HG02610 (cell line): Measurements from ENCODE around the gene OR5K3.

ENCODE experiments used
- ATAC-seq: cut with Tn5 transposase; IDR thresholded peaks from one replicate; pipeline ENCODE4 v1.9.1; 2021; ENCODE audit warnings: mild to moderate bottlenecking, moderate library complexity; ENCODE audit not compliant: unreplicated experiment

The OR5K3 gene

GRCh38 chr3:98432575-98432974, 42.1 kb downstream of the OR5K3 start:
- no peak for ATAC-seq

- no peak for ATAC-seq
Measured at GRCh38 chr3:98433764-98434163, 43.3 kb downstream of the OR5K3 start.

GRCh38 chr3:98434412-98434811, 43.9 kb downstream of the OR5K3 start:
- ATAC-seq, result no peak

- no peak for ATAC-seq
Measured at GRCh38 chr3:98440283-98440682, 49.8 kb downstream of the OR5K3 start.
